GM19239 (cell line): ENCODE measurements around the gene MED8.
A peak's percentile ranks its signal among the peaks of the same experiment; 100 is the strongest.

Source experiments
- DNase-seq: peaks from one replicate; pipeline ENCODE4 v3.0.0; 2011; ENCODE audit warnings: low spot score; ENCODE audit not compliant: insufficient read length
- FAIRE-seq: peaks from 2 replicates; lab custom pipeline; 2011; peaks lifted over from hg19 to GRCh38; lab: Jason Lieb, UNC

The MED8 gene

GRCh38 chr1:43389326-43390313, at the start of gene MED8, which contains the start of gene SZT2:
TSS of gene MED8 (minus strand) at chr1:43389800. CDS start at chr1:43389764, 36 bp downstream.
TSS of gene SZT2 (plus strand) at chr1:43389899. CDS start at chr1:43389969, 70 bp downstream.
- FAIRE-seq, result peak; percentile 98
- DNase-seq, result peak; percentile 94

DNA sequence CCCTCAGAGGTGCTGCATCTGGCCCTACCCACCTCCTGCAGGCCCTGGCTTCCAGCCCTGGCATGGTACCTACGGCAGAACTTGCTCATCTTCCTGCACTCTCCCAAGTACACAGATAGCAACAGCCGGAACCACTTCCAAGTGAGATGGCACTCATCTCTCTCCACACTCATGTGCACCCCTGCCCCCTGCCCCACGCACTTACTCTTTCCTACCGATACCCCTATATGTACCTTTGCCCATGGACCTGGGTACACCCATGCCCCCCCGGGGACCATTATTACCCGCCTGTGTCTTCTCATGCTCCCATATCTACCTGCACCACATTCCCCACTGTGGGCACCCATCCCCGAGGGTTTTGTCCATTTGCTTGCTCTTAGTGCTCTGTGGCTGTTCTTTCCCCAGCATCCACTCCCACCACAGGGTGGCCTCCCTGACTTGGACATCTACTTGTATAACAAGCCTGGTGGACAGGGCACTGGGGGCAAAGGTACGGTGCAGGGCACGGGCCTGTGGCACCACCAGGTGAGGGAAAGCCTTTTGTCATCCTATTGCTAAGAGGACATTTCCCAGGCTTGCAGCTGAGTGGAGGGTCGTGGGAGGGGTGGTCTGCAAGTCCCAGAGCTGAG, 49.5 kb upstream of the MED8 start:
- no peak for DNase-seq
- no peak for FAIRE-seq

DNA sequence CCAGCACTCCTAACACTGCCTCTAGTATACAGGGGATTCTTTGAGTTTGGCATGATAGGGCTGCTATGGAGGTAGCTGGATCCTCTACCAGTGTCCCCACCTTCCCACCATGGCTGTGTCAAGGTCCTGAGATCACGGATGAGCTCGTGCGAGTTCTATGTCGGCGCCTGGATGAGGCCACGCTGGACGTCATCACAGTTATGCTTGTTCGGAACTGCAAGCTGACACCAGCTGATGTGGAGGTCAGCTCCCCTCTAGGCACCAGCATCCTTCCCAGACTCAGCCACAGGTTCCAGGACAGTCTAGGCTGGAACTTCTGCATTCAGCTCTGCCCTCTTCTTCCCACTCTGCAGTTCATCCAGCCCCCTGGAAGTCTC, 49.0 kb upstream of the MED8 start:
- FAIRE-seq (no peak), DNase-seq (no peak)

DNA sequence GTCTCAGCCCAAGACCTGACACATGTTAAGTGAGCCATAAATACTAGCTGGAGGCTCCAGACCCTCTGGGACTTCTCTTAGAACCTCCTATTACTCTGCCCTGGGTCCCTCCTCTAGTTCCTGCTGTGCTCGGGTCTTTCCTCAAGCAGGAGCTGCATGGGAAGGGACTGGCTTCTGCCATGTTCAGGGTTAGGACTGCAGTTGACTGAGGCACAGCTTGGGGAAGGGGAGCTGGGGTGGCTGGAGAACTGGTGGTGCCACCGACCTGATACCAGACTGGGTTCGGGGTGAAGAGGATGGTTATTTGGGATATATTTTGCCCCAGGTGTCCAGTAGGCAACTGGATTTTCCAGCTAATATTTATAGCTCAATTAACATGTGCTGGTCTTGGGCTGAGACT, 48.4 kb upstream of the MED8 start:
- no peak for DNase-seq
- FAIRE-seq, result no peak

DNA sequence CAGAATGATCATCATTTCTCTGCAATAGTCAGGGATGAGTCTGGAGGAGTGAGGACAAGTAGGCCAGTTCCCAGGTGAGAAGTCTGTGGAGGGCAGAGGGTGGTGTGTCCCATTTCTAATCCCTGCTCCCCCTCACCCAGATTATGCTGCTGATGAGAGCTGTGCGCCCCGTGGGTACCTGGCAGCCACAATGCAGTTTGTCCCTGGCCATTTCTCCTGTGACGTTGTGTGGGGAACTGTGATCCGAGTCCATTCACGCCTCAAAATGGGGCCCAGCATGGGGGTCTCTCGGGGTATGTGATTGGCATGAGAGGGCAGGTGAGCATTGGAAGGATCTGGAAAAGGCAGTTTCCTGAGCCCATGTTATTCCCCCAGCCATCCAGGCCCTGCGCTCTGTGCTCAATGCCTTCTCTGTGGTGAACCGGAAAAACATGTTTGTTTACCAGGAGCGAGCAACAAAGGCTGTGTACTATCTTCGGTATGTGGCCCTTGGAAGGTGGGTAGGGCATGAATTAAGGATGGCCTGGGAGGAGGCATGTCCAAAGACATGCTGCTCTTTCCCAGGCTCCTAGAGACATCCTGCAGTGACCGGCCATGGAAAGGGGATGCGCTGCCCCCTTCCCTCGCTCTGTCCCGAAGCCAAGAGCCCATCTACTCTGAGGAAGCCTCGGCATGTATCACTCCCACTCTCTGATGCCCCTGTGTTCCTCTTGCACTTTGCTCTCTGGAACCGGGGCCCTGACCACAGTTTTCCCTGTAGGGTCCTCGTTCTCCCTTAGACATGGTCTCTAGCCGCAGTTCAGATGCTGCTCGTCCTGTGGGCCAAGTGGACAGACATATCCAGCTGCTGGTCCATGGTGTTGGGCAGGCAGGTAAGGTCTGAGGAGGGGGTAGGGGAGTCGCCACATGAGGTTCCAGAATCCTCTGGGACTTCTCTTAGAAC, 47.7 kb upstream of the MED8 start:
- FAIRE-seq, result no peak

DNA sequence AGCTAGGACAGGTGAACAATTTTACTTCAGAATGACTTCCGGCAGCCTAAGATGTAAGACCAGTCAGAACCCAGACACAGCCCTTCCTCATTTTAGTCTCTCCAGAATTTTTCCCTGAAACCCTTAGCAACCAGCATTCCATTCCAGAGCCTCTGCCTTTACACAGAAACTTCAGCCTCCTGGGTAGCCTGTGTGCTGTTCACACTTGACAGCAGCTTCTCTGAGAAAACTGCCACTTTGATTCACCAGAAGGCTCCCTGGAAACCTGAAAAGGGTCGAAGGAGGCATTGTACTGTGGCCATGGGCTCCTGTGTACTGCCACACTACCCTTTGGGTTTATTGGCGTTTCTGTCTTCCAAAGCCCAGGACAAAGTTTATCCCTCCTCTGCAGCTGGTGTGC, 46.8 kb upstream of the MED8 start:
- no peak for FAIRE-seq
- no peak for DNase-seq

More for the DNA sequence above, 47.7 kb upstream of the MED8 start:
- no peak for DNase-seq

DNA sequence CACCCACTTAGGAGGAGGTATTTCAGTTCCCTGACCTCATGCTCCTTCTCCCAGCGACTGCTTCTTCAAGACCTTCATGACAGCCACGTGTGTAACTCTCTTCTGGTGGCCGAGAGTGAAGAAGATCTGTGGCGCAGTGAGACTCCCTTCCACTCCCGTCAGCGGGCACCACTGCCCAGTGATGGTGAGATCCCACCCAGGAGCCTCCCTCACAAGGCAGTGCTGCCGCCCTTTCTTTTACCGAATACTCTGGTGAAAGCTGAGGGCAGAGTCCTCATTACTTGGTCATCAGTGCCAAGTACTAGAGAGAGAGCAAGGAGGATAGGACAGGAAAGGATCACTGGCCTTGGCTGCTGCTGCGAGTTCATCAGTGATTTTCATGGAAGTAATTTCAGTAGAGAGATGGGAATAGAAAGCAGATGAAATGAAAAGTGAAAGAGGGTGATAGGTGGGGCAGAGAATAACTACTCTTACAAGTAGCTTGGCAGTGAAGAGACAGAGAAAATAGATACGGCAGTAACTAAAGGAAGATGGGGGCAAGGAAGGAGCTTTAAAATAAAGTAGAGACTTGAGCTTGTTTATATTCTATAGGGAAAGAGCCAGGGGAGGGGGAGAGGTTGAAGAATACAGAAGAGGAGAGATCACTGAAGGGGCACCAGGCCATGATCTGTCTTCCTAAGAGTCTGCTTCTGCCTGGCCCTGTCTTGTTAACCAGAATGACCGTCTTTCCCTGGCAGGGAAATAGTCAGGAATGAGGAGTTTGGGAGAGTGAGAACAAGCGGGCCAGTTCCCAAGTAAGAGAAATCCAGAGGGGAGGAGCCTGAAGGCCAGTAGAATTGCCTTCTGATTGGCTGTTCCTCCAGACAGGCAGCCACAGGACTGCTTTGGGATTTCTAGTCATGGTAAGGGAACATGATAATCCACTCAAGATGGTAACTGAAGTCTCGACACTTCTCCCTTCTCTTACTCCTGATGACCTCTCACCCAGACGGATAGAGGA, 45.8 kb upstream of the MED8 start:
- no peak for FAIRE-seq
- DNase-seq, result no peak

DNA sequence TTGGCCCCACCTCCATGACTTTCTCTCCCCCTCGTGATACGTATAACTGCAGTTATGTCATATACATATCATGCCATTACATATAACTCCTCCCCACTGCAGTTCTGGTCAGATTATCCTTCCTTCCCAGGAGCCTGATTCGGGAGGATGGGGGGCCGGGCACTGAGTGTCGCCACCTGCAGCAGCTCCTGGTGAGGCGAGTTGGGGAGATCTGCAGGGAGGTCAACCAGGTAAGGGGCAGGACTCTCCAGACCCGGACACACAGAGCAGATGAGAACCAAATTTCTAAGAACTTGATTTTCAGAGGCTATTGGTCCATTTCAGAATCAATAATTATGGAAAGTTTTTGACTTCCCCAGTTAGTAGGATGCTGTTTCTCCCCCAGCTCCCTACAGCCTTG, 44.7 kb upstream of the MED8 start:
- no peak for DNase-seq
- no peak for FAIRE-seq

GRCh38 chr1:43432907-43433306, 43.3 kb upstream of the MED8 start:
- DNase-seq (no peak), FAIRE-seq (no peak)

DNA sequence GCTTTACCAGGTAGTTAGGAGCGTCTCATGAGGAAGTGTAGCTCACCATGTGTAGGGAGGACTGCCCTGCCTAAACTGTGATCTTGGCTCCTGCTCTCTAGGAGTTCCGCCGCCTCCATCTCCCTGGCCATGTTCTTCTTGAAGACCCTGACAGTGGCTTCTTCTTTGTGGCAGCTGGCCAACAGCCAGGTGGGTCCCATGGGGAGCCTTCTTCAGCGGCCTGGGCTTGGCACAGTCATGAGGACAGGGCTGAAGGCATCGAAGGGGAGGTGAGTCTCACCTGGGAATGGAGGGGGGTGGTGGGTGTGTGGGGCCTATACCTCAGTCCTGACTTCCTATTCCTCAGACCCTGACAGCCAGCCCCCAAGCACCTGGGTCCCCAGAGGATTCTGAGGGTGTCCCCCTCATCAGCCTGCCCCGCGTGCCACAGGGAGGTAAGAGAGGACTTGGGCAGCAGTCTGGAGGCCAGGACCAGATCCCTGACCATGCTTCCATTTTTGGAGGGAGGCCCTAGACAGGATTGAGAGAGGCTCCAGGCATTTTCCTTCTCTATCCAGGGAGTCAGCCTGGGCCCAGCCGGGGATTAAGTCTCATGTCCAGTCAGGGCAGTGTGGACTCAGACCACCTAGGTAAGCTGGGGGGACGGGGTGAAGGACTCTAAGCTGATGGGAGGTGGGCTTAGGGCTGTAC, 42.7 kb upstream of the MED8 start:
- no peak for FAIRE-seq
- DNase-seq, result no peak

GRCh38 chr1:43431676-43432075, 42.1 kb upstream of the MED8 start:
- DNase-seq, result no peak

DNA sequence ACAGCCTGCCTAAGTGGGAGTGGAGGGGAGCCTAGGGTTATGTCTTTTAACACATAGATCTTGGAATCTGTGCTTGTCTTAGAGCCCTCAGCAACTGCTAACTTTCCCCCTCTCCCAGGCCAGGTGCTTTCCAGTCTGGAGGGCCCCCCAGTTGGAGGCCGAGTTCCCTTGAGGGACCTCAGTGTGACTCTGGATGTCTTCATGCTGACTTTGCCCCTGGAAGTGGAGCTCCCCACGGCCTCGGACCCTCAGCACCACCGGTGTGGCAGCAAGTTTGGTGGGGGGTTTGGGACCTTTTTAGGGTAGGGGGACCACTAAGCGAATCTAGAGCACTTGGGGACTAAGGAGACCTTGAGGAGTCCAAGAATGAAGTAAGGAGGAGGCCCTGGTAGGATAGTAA, 41.2 kb upstream of the MED8 start:
- FAIRE-seq, result no peak
- no peak for DNase-seq

More at GRCh38 chr1:43431676-43432075, 42.1 kb upstream of the MED8 start:
- FAIRE-seq, result no peak

DNA sequence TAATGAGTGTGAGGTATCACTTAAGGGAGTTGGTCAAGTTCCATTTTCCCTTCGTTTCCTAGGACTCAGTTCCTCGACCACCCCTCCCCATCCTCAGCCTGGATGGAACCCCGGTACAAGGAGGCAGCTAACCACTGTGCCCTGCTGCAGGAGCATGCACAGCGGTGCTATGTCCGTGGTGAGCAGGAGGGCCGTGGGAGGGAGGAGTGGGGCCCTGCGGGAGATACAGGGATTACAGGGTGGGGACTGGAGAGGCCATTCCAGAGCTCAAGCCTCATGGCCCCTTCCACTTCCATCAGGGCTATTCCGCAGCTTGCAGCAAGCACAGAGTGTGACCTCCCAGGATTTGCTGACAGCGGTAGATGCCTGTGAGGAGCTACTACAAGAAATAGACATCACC, 38.3 kb upstream of the MED8 start:
- FAIRE-seq, result no peak
- no peak for DNase-seq

DNA sequence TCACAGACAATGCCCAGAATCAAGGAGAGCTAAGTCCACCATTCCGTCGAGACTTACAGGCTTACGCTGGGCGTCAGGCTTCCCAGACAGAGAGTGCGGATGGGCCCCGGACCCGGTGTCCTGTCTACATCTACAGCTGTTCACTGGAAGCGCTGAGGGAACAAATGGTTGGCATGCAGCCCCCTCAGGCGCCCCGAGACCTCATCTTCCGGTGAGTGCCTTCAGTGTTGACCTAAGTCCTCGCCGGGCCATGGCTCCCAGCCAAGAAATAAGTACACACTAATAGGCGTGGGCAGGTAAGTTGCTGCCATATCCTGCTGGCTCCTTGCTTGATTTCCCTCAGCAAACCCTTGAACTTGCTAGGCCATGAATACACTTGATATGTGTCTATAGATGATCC, 37.9 kb upstream of the MED8 start:
- FAIRE-seq, result no peak
- no peak for DNase-seq

DNA sequence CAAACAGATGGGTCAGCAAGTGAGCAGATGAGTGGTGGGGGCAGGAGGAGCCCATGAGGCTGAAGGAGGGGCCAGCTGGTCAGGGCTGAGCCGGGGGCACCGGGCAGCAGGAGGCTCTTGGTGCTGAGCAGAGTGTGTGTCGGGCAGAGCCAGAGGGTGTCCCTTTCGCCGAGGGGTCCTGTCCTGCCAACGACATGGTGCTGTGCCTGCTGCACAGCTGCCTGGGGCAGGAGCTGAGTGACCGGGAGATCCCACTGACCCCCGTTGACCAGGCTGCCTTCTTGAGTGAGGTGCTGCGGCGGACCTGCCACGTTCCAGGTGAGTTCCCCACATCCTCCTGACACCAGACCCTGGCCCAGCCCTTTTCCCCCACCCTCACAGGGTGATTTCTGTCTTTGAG, 36.6 kb upstream of the MED8 start:
- FAIRE-seq (no peak), DNase-seq (no peak)

DNA sequence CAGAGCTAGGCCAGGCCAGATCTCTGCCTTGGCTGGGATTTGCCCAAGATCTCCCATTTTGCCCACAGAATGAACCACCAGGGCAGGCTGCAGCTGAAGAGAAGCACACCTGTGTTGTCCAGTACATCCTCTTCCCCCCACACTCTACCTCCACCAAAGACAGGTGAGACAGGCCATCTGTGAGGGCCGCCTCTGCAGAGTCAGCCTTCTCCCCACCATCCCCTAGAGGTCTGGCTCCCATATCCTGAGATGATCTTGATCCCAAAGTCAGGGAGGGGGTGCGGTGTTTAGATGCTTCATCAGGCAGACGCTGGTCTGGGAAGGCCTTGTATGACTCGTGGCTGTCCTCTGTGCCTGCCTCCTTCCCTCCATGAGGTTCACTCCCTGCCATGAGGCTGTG, 35.4 kb upstream of the MED8 start:
- FAIRE-seq, result no peak
- no peak for DNase-seq

- FAIRE-seq, result no peak
- no peak for DNase-seq
Observed at GRCh38 chr1:43423672-43424550, 34.3 kb upstream of the MED8 start.
